Body of pancreas (tissue), 4 donors: Measurements from ENCODE around the gene CTAG1B.
"Not testable (repeated sequence)": the region's sequence is repeated elsewhere in the genome, so short reads cannot be mapped to it uniquely, and the experiment has no call there.

Source experiments
- POLR2A ChIP-seq, 3 donors: fragments of 450-650 bp; IDR thresholded peaks; one replicate each; pipeline ENCODE4 v1.6.1; 2016; ENCODE audit warnings: antibody characterized with exemption in 3 of 3, mild to moderate bottlenecking in 2 of 3
- TF ChIP-seq, protein P1 (sequence below), 7 experiments: fragments of 450-650 bp in 4 of 7; fragments of 200-600 bp in 3 of 7; sonication (generic) in 3 of 7; IDR thresholded peaks; one replicate each; pipeline ENCODE4 v1.5.1; 2016 to 2019; ENCODE audit warnings: antibody characterized with exemption in 7 of 7

GRCh38 chrX:154575076-154575475 lies 44.0 kb downstream of the CTAG1B start:
- not testable (repeated sequence) for TF ChIP-seq POLR2A (IDR thresholded peaks at IDR 0.05)
- TF ChIP-seq, protein P1, sequence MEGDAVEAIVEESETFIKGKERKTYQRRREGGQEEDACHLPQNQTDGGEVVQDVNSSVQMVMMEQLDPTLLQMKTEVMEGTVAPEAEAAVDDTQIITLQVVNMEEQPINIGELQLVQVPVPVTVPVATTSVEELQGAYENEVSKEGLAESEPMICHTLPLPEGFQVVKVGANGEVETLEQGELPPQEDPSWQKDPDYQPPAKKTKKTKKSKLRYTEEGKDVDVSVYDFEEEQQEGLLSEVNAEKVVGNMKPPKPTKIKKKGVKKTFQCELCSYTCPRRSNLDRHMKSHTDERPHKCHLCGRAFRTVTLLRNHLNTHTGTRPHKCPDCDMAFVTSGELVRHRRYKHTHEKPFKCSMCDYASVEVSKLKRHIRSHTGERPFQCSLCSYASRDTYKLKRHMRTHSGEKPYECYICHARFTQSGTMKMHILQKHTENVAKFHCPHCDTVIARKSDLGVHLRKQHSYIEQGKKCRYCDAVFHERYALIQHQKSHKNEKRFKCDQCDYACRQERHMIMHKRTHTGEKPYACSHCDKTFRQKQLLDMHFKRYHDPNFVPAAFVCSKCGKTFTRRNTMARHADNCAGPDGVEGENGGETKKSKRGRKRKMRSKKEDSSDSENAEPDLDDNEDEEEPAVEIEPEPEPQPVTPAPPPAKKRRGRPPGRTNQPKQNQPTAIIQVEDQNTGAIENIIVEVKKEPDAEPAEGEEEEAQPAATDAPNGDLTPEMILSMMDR (IDR thresholded peaks at IDR 0.05), result not testable (repeated sequence)
